Stimulated activated CD8-positive, alpha-beta memory T cell treated with anti-CD3 and anti-CD28 coated beads, Interleukin-7, amount 100 ng/mL, for 24 hours (primary cell): ENCODE data around the gene TRIM24.

ENCODE experiments used
- DNase-seq: peaks from one replicate; pipeline ENCODE4 v3.0.0-alpha.2; 2020; ENCODE audit warnings: low read depth

TRIM24 gene

DNA sequence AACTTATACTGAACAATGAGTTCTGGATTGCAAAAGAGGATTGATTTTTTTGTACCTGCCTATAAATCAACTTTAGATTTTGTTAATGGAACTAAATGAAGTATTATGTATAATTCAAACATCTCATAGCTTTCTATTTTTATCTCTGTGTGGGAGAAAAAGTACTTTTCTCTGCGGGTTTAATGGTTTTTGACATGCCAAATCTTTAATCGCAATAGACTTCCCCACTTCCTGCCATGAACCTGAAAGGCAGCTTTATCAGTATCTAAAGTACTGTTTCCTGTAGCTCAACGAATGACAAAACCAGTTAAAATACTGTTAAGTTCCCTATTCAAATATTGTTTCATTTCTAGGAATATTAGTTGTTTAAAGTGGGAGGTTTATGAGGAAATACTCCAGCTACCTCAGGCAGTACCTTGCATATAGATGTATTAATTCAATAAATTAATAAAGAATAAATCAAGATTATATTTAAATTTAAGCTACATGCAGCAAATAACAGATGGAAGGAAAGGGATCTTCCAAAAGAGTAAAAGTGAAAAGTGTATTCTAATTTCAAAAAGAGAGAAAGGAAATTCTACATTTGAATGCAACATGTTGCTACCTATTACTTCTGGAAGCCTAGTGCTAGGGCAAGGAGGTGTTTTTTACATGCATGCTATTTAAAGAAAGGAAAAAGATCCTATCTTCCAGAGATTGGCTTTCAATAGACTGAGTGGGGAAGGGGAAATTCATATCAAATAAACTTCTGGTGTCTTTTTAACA, 165.2 kb downstream of the TRIM24 start:
- no peak for DNase-seq

DNA sequence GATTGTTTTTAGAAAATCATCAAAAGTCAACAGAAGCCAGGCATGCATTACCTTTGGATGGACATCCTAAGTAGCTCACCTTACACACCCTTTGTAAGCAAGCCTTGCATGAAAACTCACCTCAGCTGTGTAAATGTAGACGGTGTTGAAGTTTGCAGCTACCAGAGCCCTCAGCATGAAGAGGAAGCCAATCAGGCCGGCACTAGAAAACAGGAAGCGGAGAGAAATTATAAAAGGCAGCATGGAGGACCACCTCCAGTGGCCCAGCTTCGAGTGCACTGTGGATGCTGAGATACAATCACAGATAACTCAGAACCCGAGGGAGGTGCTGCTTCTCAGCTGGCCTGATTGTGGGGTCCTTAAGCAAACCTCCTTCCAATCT, 165.8 kb downstream of the TRIM24 start:
- DNase-seq = no peak

DNA sequence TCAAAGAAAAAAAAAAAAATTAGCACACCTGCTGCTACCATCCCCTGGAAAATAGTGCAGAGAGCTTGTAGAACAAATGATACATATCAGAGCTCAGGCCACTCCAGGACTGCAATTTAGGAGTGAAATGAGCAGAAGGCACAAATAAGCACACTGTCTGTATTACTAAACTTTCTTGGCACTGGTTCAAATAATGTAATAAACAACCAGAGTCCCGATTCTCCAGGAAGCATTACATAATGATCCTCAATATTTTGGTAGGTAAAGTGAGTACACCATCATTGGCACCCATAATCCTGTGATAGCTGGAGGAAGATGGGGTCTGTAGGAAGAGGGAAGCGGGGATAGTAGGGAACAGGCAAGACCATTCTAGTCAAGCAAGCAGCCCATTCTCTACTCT, 166.8 kb downstream of the TRIM24 start:
- no peak for DNase-seq

DNA sequence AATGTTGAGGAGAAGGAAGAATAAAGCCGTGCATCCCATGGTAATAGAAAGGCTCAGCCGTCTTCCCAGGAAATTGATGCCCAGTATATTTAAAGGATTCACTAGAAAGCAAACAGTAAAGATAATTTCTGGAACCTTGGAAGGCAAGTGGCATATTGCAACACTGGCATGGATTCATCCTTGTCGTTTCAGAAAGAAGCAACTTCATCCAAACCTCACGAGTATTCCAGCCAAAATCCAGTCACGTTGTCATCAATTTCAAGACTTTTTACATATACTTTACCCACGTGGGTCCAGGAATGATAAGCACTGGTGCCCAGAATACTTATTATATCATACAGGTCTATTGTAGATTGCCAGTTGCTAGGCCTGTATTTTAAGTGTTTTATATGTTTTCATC, 167.3 kb downstream of the TRIM24 start:
- DNase-seq = no peak

DNA sequence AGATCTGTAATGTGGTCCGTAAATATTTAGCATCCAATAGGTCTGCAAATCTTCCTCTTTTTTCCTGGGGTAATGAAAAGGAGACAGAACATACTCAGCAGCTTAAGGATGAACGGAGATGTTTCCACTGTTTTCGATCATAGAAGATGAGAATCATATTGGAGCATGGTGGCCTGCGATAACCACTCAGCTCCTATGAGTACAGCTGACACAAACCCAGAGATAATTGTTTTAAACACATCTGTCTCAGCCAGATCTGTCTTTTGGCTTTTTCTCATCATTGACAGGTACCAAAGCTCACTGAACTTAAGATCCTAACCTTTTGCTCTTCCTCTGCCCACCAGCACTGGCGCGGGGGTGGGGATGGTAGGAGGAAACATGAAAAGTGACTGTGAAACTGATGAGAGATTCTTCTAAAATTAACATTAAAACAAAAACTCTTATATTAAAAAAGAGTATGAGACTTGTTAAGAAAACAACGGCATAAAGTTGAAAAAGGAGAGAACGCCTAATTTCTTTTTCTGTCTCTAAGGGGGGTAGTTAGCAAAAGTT, 170.1 kb downstream of the TRIM24 start:
- DNase-seq = no peak

DNA sequence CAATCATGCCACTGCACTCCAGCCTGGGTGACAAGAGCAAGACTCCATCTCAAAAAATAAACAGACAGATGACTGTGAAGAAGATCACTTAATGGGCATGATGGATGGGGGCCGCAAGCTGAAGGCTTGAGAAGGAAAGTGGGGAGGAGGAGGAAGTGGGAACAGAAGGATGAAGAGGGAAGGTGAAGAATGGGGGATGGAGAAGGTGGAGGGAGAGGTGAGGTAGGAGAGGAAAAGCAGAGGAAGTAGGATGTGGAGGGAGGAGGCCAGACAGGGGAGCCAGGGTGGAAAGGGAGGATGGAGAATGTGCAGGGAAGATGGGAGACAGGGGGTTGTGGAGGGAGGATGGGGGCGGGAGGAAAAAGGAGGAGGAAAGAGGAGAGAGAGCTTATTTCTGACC, 172.3 kb downstream of the TRIM24 start:
- no peak for DNase-seq

DNA sequence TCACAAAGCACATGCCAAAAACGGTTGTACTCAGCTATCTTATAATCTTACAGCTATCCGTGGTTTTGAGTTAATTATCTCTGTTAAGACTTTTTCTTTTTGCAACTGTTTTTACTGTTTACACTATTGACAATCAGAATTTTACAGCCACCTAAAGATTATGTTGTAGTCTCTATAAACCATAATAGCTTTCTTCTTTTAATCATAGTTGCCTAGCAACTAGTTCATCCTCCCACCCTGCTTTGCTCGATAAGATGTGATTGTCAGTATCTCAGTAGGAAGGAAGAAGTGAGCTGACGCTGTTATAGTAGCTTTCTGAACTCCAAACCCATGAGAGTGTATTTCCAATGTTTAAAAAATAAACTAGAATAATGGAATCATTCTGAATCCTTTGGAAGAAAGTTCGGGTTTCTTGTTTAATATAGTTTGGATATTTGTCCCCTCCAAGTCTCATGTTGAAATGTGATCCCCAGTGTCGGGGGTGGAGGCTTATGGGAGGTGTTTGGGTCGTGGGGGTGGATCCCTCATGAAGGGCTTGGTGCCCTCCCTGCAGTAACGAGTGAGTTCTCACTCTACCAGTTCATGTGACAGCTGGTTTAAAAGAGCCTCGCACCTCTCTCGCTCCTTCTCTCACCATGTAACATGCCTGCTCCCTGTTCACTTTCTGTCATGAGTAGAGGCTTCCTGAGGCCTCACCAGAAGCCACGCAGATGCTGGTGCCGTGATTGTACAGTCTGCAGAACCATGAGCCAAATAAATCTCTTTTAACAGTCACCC, 173.0 kb downstream of the TRIM24 start:
- DNase-seq = no peak
